IMR-90 (cell line): ENCODE results near the gene AFF2. TPM values are rescaled to one million over a fixed set of nuclear protein-coding genes. Genes with fewer than 3 reads are reported as not detected.
A peak's percentile ranks its signal among the peaks of the same experiment; 100 is the strongest.

ENCODE experiments used
- ATAC-seq: fragments of 200-7000 bp; cut with Tn5 transposase; 2 replicates; pipeline ENCODE4 v1.9.1; 2020; ENCODE audit warnings: low read depth, mild to moderate bottlenecking, moderate library complexity
- BruUV-seq: library from RNA; stranded (reverse); fragments of 400-500 nt; replicated peaks from 2 replicates; lab custom pipeline; 2021; lab: Mats Ljungman, UMichigan
- CTCF ChIA-PET: fragments of 300-600 bp; formaldehyde crosslinking; extraction: SDS; loops from one replicate; lab custom pipeline; 2021; ENCODE audit warnings: antibody characterized with exemption; lab: Yijun Ruan, JAX
- POLR2A ChIA-PET: fragments of 300-600 bp; sonication (Branson Sonifier 250); formaldehyde crosslinking; loops from one replicate; lab custom pipeline; 2022; ENCODE audit warnings: antibody characterized with exemption; ENCODE audit not compliant: unreplicated experiment; lab: Charles Lee
- DNase-seq: peaks from one replicate; pipeline ENCODE4 v3.0.0; 2013
- H2AFZ ChIP-seq: replicated peaks from 2 replicates; pipeline ENCODE3; 2013; ENCODE audit warnings: low read length, mild to moderate bottlenecking; ENCODE audit not compliant: poor library complexity
- H2AK5ac ChIP-seq: 2 replicates; pipeline ENCODE4 v1.6.1; 2013; ENCODE audit warnings: low read depth, low read length, inconsistent platforms
- H2AK9ac ChIP-seq: replicated peaks from 2 replicates; pipeline ENCODE3; 2013; ENCODE audit warnings: mild to moderate bottlenecking, low read depth, low read length, moderate library complexity; ENCODE audit not compliant: poor library complexity
- H2BK120ac ChIP-seq: 2 replicates; pipeline ENCODE4 v1.6.1; 2013; ENCODE audit warnings: low read depth, low read length, inconsistent platforms
- H2BK15ac ChIP-seq: 3 replicates; pipeline ENCODE4 v1.6.1; 2013; ENCODE audit warnings: low read depth, low read length, inconsistent platforms
- H2BK20ac ChIP-seq: 2 replicates; pipeline ENCODE4 v1.6.1; 2013; ENCODE audit warnings: low read depth, mild to moderate bottlenecking, inconsistent platforms, low read length, moderate library complexity
- H2BK5ac ChIP-seq: 2 replicates; pipeline ENCODE4 v1.6.1; 2013; ENCODE audit warnings: mild to moderate bottlenecking, low read depth, low read length, inconsistent platforms; ENCODE audit not compliant: poor library complexity, severe bottlenecking
- H3K14ac ChIP-seq: replicated peaks from 2 replicates; pipeline ENCODE4 v1.6.1; 2013; ENCODE audit warnings: low read depth, low read length, inconsistent platforms
- H3K18ac ChIP-seq: 2 replicates; pipeline ENCODE4 v1.6.1; 2013; ENCODE audit warnings: low read depth, low read length, control low read depth
- H3K23ac ChIP-seq: 2 replicates; pipeline ENCODE4 v1.6.1; 2013; ENCODE audit warnings: low read depth, low read length, inconsistent platforms
- H3K27ac ChIP-seq: 2 replicates; pipeline ENCODE4 v1.5.1; 2013; ENCODE audit warnings: mild to moderate bottlenecking, control low read depth, low read length; ENCODE audit not compliant: insufficient read depth
- H3K27me3 ChIP-seq: 2 replicates; pipeline ENCODE4 v1.6.1; 2013; ENCODE audit warnings: low read length; ENCODE audit not compliant: control insufficient read depth, insufficient read depth
- H3K36me3 ChIP-seq: 2 replicates; pipeline ENCODE4 v1.6.1; 2013; ENCODE audit warnings: low read length, mixed read lengths; ENCODE audit not compliant: control insufficient read depth, insufficient read depth
- H3K4ac ChIP-seq: 2 replicates; pipeline ENCODE4 v1.6.1; 2013; ENCODE audit warnings: low read depth, low read length, inconsistent platforms
- H3K4me1 ChIP-seq: 2 replicates; pipeline ENCODE4 v1.6.1; 2013; ENCODE audit warnings: low read length, mixed read lengths; ENCODE audit not compliant: control insufficient read depth, insufficient read depth
- H3K4me2 ChIP-seq: 2 replicates; pipeline ENCODE4 v1.6.1; 2013; ENCODE audit warnings: low read depth, mild to moderate bottlenecking, control low read depth, low read length, moderate library complexity
- H3K4me3 ChIP-seq: 2 replicates; pipeline ENCODE4 v1.5.1; 2013; ENCODE audit warnings: low read depth, mild to moderate bottlenecking, control low read depth, low read length, moderate library complexity; ENCODE audit not compliant: insufficient read depth
- H3K56ac ChIP-seq: 2 replicates; pipeline ENCODE4 v1.6.1; 2013; ENCODE audit warnings: low read length, inconsistent platforms; ENCODE audit not compliant: insufficient read depth; ENCODE audit errors: extremely low read depth
- H3K79me1 ChIP-seq, 2 experiments: 2 replicates each; pipeline ENCODE4 v1.6.1; 2013; ENCODE audit warnings: low read length in 2 of 2, inconsistent platforms in 1 of 2, low read depth in 1 of 2
- H3K9ac ChIP-seq: 2 replicates; pipeline ENCODE4 v1.6.1; 2013; ENCODE audit warnings: low read depth, low read length, control low read depth
- H3K9me1 ChIP-seq: 2 replicates; pipeline ENCODE4 v1.6.1; 2013; ENCODE audit warnings: low read length, inconsistent platforms; ENCODE audit not compliant: insufficient read depth
- H3K9me3 ChIP-seq: 2 replicates; pipeline ENCODE4 v1.6.1; 2013; ENCODE audit warnings: low read length; ENCODE audit not compliant: control insufficient read depth, insufficient read depth
- H4K20me1 ChIP-seq: 2 replicates; pipeline ENCODE4 v1.6.1; 2013; ENCODE audit warnings: low read length, inconsistent platforms; ENCODE audit not compliant: insufficient read depth
- H4K5ac ChIP-seq: 2 replicates; pipeline ENCODE4 v1.6.1; 2013; ENCODE audit warnings: mild to moderate bottlenecking, low read depth, low read length, control low read depth
- H4K8ac ChIP-seq, 2 experiments: 2 replicates each; pipeline ENCODE4 v1.6.1; 2013; ENCODE audit warnings: low read depth in 2 of 2, low read length in 2 of 2, control low read depth in 1 of 2, inconsistent platforms in 1 of 2
- H4K91ac ChIP-seq: 2 replicates; pipeline ENCODE4 v1.6.1; 2013; ENCODE audit warnings: low read depth, low read length, inconsistent platforms; ENCODE audit not compliant: insufficient read depth
- CEBPB ChIP-seq: IDR thresholded peaks from 2 replicates; pipeline ENCODE4 v1.6.1; 2012; ENCODE audit warnings: low read depth, low read length, improper control_type of control experiment
- CTCF ChIP-seq: conservative IDR thresholded peaks from 2 replicates; pipeline ENCODE4 v1.5.1; 2012; ENCODE audit warnings: mild to moderate bottlenecking, low read depth, low read length, improper control_type of control experiment
- MAZ ChIP-seq: IDR thresholded peaks from 2 replicates; pipeline ENCODE4 v1.6.1; 2012; ENCODE audit warnings: low read depth, mild to moderate bottlenecking, low read length, improper control_type of control experiment, moderate library complexity, borderline replicate concordance
- MXI1 ChIP-seq: IDR thresholded peaks from 2 replicates; pipeline ENCODE4 v1.6.1; 2012; ENCODE audit warnings: low read depth, mild to moderate bottlenecking, low read length, moderate library complexity, borderline replicate concordance
- RCOR1 ChIP-seq: IDR thresholded peaks from 2 replicates; pipeline ENCODE4 v1.6.1; 2012; ENCODE audit warnings: mild to moderate bottlenecking, low read length, improper control_type of control experiment; ENCODE audit not compliant: insufficient replicate concordance
- WGBS, 2 experiments: methylation state at CpG; one replicate each; pipeline versions ENCODE4 v1.1.5 to v1.1.7; 2013; ENCODE audit warnings: missing lambda C conversion rate in 2 of 2; ENCODE audit not compliant: insufficient read length in 1 of 2; ENCODE audit errors: extremely low coverage in 2 of 2; 5-methylcytosine and 5-hydroxymethylcytosine counted together
- dilution Hi-C: fragments of 300-500 bp; cut with HindIII; formaldehyde crosslinking; loops from one replicate; pipeline ENCODE4 v1.14.3; 2018; ENCODE audit warnings: low sequenced_read_pairs; ENCODE audit not compliant: unreplicated experiment
- in situ Hi-C: fragments of 300-500 bp; cut with MboI; formaldehyde crosslinking; loops from 3 replicates; pipeline ENCODE4 v1.14.3; 2019; ENCODE audit warnings: low sequenced_read_pairs, inconsistent platforms, mixed read lengths
- intact Hi-C: fragments of 100-400 bp; cut with micrococcal nuclease; formaldehyde crosslinking; loops from 2 replicates; pipeline ENCODE4 v1.10.0; 2022
- polyA plus RNA-seq, 3 experiments: library from polyadenylated mRNA; depleted of rRNA; stranded (reverse); fragments of >200 nt; gene quantifications; 2 replicates each; pipeline ENCODE4 v1.2.3, GENCODE V29; 2012; ENCODE audit warnings: low replicate concordance in 1 of 3
- total RNA-seq: library from RNA; depleted of rRNA; stranded (reverse); fragments of >200 nt; gene quantifications from 2 replicates; pipeline ENCODE4 v1.2.3, GENCODE V29; 2012
- TF ChIP-seq, protein P1 (sequence below): fragments of 150-350 bp; IDR thresholded peaks from 2 replicates; pipeline ENCODE4 v1.6.1; 2016; ENCODE audit warnings: low read depth, mild to moderate bottlenecking, low read length, moderate library complexity, borderline replicate concordance

Gene AFF2
- total and polyA plus RNA-seq, 2 of the 4 experiments (the other 2 are of a cell fraction): 0.15 to 0.72 TPM

GRCh38 chrX:149004936-149005335, 504.5 kb downstream of the AFF2 start:
- DNase-seq: no peak
- Histone ChIP-seq H3K14ac (no peak overlapping the region), H3K23ac (no peak overlapping the region), H4K5ac (no peak overlapping the region), H2AK5ac (no peak overlapping the region), H3K9me3 (peaks cover 2% of the 10 kb centered on the region; the same call in 1 of the 2 replicates), H2AK9ac (no peak overlapping the region), H3K27me3 (no peaks in the 10 kb centered on the region), H3K9me1 (no peaks in the 10 kb centered on the region), H3K4me2 (no peak overlapping the region), H3K4me1 (no peaks in the 10 kb centered on the region), H4K8ac (no peak overlapping the region), H3K4ac (no peak overlapping the region), H4K20me1 (no peaks in the 10 kb centered on the region), H2BK15ac (no peak overlapping the region), H2BK120ac (no peak overlapping the region), H3K18ac (no peak overlapping the region), H3K9ac (no peak overlapping the region), H2BK20ac (no peak overlapping the region), H2AFZ (no peak overlapping the region), H3K56ac (no peak overlapping the region), H3K27ac (no peak overlapping the region), H3K79me1 (no peaks in the 10 kb centered on the region), H4K91ac (no peak overlapping the region), H2BK5ac (no peak overlapping the region), H3K36me3 (no peaks in the 10 kb centered on the region), H3K4me3 (no peak overlapping the region)
- intact Hi-C loops: no loop called here
- CTCF ChIA-PET: no interaction called here
- POLR2A ChIA-PET: no interaction called here
- dilution Hi-C loops: no loop called here
- in situ Hi-C loops: no loop called here
- no TSS peak for BruUV-seq
- 0 out of 2 replicates have a peak, but pooled peaks have one; percentile 10 for TF ChIP-seq CTCF
- no peak for TF ChIP-seq MXI1
- no peak for TF ChIP-seq RCOR1
- TF ChIP-seq, protein P1, sequence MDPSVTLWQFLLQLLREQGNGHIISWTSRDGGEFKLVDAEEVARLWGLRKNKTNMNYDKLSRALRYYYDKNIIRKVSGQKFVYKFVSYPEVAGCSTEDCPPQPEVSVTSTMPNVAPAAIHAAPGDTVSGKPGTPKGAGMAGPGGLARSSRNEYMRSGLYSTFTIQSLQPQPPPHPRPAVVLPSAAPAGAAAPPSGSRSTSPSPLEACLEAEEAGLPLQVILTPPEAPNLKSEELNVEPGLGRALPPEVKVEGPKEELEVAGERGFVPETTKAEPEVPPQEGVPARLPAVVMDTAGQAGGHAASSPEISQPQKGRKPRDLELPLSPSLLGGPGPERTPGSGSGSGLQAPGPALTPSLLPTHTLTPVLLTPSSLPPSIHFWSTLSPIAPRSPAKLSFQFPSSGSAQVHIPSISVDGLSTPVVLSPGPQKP: no peak
- no peak for TF ChIP-seq MAZ
- no peak for TF ChIP-seq CEBPB
- ATAC-seq: no peak
- WGBS, 2 experiments: no CpG with 5 or more reads among the region's 2 CpGs
